Hepatocyte (in vitro differentiated cells): ENCODE data around the gene MSMO1.
"Not testable (repeated sequence)": the region's sequence is repeated elsewhere in the genome, so short reads cannot be mapped to it uniquely, and the experiment has no call there.

Source experiments
- EZH2 ChIP-seq: fragments of 200-600 bp; sonication (generic); IDR thresholded peaks from 2 replicates; pipeline ENCODE4 v1.6.1; 2016; ENCODE audit warnings: antibody characterized with exemption, mild to moderate bottlenecking, borderline replicate concordance
- EZH2phosphoT487 ChIP-seq: fragments of 200-600 bp; sonication (generic); IDR thresholded peaks from one replicate; pipeline ENCODE4 v1.6.1; 2018; ENCODE audit warnings: antibody characterized with exemption, mild to moderate bottlenecking, low read depth, moderate library complexity; ENCODE audit not compliant: unreplicated experiment, severe bottlenecking
- TF ChIP-seq, protein P1 (sequence below): fragments of 200-600 bp; sonication (generic); IDR thresholded peaks from 2 replicates; pipeline ENCODE4 v1.5.1; 2016; ENCODE audit warnings: antibody characterized with exemption, mild to moderate bottlenecking; ENCODE audit not compliant: poor library complexity

DNA sequence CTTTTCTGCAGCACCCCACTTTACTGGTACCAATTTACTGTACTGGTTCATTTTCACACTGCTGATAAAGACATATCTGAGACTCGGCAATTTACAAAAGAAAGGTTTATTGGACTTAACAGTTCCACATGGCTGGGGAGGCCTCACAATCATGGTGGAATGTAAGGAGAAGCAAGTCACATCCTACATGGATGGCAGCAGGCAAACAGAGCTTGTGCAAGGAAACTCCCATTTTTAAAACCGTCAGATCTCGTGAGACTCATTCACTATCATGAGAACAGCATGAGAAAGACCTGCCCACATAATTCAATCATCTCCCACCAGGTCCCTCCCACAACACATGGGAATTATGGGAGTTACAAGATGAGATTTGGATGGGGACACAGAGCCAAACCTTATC is 42.8 kb upstream of the MSMO1 start:
- TF ChIP-seq, protein P1, sequence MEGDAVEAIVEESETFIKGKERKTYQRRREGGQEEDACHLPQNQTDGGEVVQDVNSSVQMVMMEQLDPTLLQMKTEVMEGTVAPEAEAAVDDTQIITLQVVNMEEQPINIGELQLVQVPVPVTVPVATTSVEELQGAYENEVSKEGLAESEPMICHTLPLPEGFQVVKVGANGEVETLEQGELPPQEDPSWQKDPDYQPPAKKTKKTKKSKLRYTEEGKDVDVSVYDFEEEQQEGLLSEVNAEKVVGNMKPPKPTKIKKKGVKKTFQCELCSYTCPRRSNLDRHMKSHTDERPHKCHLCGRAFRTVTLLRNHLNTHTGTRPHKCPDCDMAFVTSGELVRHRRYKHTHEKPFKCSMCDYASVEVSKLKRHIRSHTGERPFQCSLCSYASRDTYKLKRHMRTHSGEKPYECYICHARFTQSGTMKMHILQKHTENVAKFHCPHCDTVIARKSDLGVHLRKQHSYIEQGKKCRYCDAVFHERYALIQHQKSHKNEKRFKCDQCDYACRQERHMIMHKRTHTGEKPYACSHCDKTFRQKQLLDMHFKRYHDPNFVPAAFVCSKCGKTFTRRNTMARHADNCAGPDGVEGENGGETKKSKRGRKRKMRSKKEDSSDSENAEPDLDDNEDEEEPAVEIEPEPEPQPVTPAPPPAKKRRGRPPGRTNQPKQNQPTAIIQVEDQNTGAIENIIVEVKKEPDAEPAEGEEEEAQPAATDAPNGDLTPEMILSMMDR = not testable (repeated sequence)
- TF ChIP-seq EZH2, EZH2phosphoT487: not testable (repeated sequence)
